HG03108 (cell line): ENCODE data around the gene LPCAT1.
"Not testable (repeated sequence)": the region's sequence is repeated elsewhere in the genome, so short reads cannot be mapped to it uniquely, and the experiment has no call there.

Experiments used
- ATAC-seq: cut with Tn5 transposase; IDR thresholded peaks from one replicate; pipeline ENCODE4 v1.9.1; 2021; ENCODE audit warnings: moderate library complexity; ENCODE audit not compliant: unreplicated experiment

The LPCAT1 gene

DNA sequence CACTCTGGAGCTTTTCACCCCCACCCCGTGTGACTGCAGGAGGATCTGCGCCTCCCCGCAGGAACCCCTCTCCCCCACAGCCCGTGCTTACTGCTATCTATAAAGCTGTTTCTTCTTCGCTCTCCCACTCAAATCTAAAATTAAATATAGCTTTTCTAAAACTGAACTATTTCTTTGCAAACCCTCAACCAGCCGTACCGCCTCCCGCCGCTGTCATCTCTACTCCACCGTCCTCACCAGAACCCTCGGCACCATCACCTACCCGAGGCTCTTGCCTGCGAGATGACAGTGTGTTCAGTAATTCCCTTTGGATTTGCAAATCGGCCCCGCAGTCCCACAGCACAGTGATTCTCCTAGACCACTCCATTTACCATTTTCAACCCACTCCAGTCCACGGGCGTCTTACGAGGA lies 13.6 kb downstream of the LPCAT1 start:
- no peak for ATAC-seq

DNA sequence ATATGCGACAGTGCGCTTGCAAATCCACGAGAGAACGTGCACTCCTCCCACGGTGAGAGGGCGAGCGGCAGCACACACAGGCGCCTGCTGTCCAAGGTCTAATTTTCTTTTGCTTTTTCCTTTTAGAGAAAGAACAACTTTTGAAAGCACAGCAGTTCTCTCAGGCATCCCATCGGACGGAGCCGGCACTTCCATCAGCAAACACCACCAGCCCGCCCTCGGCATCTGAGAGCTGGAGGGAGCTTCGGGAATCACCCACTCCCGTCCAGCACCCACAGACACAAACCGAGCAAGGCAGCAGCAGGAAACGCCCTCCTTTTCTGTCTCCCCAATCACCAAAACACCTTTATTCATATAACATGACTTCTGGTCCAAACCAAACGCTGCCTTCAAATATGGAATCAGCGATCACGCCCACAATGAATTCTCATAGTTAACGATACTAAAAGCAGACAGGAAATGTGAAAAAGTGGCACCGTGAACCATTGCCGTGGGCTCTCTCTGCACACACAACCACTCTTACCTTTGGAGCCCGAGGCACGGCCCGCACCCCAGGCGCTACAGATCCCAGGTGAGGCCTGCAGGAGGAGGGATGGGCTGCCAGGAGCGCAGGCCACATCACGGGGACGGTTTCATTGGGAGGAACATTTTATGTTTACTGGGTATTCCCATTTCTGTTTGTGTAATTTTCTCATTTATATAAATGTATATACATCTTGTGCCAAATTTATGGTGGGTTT lies 14.2 kb downstream of the LPCAT1 start:
- no peak for ATAC-seq

GRCh38 chr5:1508659-1509290 lies 15.0 kb downstream of the LPCAT1 start:
- no peak for ATAC-seq

- ATAC-seq, result no peak
Measured at GRCh38 chr5:1507961-1508658, 15.7 kb downstream of the LPCAT1 start.

DNA sequence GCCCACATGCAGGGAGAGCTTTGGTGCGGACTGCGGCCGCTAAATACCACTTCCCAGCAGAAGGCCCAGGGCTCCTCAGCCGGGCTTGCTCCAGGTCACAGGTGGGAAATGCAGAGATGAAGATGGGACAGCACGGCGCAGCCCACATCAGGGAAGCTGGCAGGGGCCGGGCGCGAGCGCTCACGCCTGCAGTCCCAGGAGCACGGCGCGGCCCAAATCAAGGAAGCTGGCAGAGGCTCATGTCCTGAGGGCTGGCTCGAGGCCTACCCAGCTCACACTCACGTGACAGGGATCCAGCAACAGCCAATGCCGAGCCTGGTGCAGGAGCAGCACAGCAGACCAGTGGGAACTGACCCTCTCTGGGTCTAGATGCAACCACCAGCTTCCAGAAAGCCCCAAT lies 16.3 kb downstream of the LPCAT1 start:
- ATAC-seq, result no peak

GRCh38 chr5:1507014-1507375 lies 16.8 kb downstream of the LPCAT1 start:
- ATAC-seq, result no peak

GRCh38 chr5:1506242-1507013 lies 17.3 kb downstream of the LPCAT1 start:
- no peak for ATAC-seq

DNA sequence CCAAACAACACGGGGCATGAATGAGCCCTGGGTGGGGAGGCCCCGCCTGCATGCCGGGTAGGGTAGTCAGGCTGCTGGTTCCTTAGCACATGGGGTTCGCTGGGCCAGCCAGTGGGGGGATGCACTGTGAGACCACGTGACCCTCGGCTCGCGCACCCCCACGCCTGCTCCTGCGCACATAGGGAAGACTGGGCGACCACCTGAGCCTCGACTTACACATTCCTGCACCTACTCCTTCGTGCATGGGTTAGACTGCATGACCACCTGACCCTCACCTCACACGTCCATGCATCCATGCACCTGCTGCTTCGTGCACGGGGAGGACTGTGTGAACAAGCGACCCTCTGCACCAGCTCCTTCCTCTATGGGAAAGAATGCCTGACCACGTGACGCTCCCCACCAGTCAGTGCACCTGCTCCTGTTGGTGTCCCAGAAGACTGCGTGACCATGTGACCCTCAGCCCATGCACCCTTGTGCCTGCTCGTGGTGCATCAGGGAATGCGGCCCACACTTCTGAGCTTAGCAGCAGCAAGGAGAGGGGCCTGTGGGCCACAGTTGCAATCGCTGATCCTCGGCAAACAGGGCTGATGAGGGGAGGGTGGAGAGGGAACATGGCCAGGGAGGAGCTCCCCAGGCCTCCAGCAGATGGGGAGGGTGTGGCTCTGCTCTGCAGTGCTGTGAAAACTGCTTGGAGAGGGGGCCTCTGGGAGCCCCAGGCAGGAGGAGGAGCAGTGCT lies 18.1 kb downstream of the LPCAT1 start:
- no peak for ATAC-seq

GRCh38 chr5:1505089-1505488 lies 18.7 kb downstream of the LPCAT1 start:
- ATAC-seq, result not testable (repeated sequence)

DNA sequence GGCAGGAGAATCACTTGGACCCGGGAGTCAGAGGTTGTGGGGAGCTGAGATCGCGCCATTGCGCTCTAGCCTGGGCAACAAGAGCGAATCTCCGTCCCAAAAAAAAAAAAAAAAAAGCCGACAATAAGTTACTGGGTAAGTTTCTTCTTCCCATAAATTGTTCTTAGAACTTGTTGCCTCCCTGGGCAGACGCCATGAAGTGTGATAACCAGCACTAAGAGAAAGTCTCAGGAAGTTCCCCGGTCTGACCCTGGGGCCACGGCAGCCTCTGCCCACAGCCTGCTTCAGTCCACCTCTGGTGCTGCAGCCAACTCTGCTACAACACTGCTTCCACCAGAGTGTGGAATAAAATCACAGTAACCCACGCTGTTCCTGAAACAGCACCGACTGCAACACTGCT lies 19.1 kb downstream of the LPCAT1 start:
- ATAC-seq, result no peak

DNA sequence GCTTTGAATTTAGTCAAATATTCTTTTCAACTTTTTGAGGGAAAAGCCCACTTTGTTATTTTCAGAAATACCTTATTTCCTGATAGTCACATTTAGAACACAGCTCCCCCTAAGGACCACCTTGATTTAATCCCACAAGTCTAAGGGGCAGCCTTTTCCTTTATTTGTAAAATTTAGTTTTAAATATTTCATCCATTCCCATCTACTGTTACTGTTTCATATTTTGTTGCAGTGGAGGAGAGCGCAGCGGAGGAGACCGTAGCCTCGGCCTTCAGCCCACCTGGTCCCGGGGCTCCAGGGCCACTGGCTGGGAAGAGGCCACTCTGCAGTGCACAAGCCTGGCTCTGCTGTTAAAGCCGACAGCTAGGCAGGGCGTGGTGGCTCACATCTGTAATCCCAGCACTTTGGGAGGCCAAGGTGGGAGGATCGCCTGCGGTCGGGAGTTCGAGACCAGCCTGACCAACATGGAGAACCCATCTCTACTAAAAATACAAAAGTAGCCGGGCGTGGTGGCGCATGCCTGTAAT lies 19.6 kb downstream of the LPCAT1 start:
- no peak for ATAC-seq

DNA sequence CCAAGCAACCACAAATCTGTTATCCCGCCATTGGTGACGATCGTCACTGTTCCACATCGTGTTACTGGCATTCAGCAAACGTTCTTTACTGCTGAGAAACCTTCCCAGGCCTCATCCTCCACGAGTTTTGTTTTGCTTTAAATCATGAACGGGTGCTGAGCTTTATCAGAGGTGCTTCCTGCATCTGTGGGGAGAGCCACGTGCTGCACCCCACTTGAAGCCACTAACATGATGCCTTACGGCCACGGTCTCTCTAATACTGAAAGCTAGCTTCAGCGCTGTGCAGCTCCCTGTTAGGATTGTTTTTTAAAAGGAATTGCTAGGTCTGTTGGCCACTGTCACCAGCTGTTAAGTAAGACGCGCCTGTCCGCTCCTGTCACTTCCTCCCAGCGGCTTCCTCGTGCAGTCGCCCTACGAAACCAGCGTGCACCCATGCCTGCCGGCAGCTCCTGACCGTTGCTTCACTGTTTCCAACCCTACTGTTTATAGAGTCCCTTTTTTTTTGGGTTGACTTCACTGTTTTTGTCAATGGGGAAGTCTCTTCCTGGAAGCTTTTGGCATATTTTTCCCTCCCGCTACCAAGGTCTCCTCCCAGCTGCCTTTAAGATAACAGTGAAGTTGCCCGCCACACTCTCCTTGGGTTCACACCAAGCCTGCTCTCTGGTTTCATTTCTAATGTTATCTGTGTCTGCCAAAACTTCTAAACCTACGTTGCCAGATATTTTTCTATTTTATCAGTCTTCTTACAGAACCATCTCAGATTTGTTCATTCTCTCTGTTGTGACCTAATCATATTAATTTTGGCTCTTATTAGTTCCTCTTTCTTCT lies 20.3 kb downstream of the LPCAT1 start:
- ATAC-seq, result peak; percentile 22

GRCh38 chr5:1502737-1503120 lies 21.0 kb downstream of the LPCAT1 start:
- no peak for ATAC-seq

- no peak for ATAC-seq
Measured at GRCh38 chr5:1502046-1502736, 21.6 kb downstream of the LPCAT1 start.

GRCh38 chr5:1501372-1502045 lies 22.3 kb downstream of the LPCAT1 start:
- ATAC-seq, result no peak

GRCh38 chr5:1500411-1501091 lies 23.2 kb downstream of the LPCAT1 start:
- no peak for ATAC-seq

GRCh38 chr5:1499851-1500250 lies 23.9 kb downstream of the LPCAT1 start:
- ATAC-seq, result no peak
